SU-DHL-6 (cell line): Measurements from ENCODE around the gene DNMBP.

ENCODE experiments used
- CTCF ChIP-seq: fragments of 200-600 bp; sonication (generic); IDR thresholded peaks from one replicate; pipeline ENCODE4 v1.5.1; 2017; ENCODE audit warnings: antibody characterized with exemption, mild to moderate bottlenecking, low read length, moderate library complexity; ENCODE audit not compliant: insufficient read depth, poor library complexity, severe bottlenecking
- EZH2phosphoT487 ChIP-seq: fragments of 200-600 bp; sonication (generic), shearing (Covaris generic); conservative IDR thresholded peaks from 2 replicates; pipeline ENCODE4 v1.6.1; 2018; ENCODE audit warnings: mild to moderate bottlenecking, antibody characterized with exemption, low read length, moderate library complexity, mixed read lengths

GRCh38 chr10:99870123-99870730, 139.5 kb downstream of the DNMBP start:
- TF ChIP-seq EZH2phosphoT487 (no peak), CTCF (no peak)
